ENCODE results near the gene CSF3R. TPM values are rescaled to one million over a fixed set of nuclear protein-coding genes. Genes with fewer than 3 reads are reported as not detected.

CSF3R gene
- total and polyA plus RNA-seq, 2 donors (not counting 3 experiments of a cell fraction or from before 2014, with no cell fraction given): not detected

GRCh38 chr1:36467027-36467410, 15.7 kb downstream of the CSF3R start:
- H3K9ac ChIP-seq (replicated peaks; ENCODE audit: extremely low read depth, insufficient read depth, low read length): no peak overlapping the region
- H3K27me3 ChIP-seq (ENCODE audit: control insufficient read depth in 2 of 2, insufficient read depth in 2 of 2, low read length in 2 of 2): no peaks in the 10 kb centered on the region
- peaks cover 10% of the 10 kb centered on the region for H3K4me1 ChIP-seq (ENCODE audit: control insufficient read depth, extremely low read depth, insufficient read depth, low read length)
- intact Hi-C loops (cut with micrococcal nuclease) (no loop called here), dilution Hi-C loops (cut with MboI; ENCODE audit: extremely low pct_ligation_motif_present, low sequenced_read_pairs) (no loop called here)
- H3K9me3 ChIP-seq (replicated peaks; ENCODE audit: control insufficient read depth, insufficient read depth, low read length): no peaks in the 10 kb centered on the region
- no peak overlapping the region for H3K4me3 ChIP-seq (replicated peaks in 1 of 3; ENCODE audit: insufficient read depth in 1 of 3, low read depth in 1 of 3, low read length in 3 of 3)
- FAIRE-seq (no peak), DNase-seq (ENCODE audit: low read depth, low spot score) (no peak)
- no peaks in the 10 kb centered on the region for H3K9me1 ChIP-seq (replicated peaks; ENCODE audit: control insufficient read depth, extremely low read depth, insufficient read depth, low read length)
- BruUV-seq (replicated peaks): no TSS peak
- no peaks in the 10 kb centered on the region for H3K36me3 ChIP-seq (ENCODE audit: control insufficient read depth in 2 of 2, extremely low read depth in 1 of 2, insufficient read depth in 2 of 2, low read length in 2 of 2)
- H3K79me2 ChIP-seq (ENCODE audit: control insufficient read depth, insufficient read depth, low read length): peaks cover 13% of the 10 kb centered on the region
- ChIA-PET POLR2A (no interaction called here), CTCF (no interaction called here)
- no peak overlapping the region for H3K4me2 ChIP-seq (ENCODE audit: insufficient read depth, low read length)
- no peak for TF ChIP-seq EZH2 (IDR thresholded peaks at IDR 0.05; ENCODE audit: borderline replicate concordance, low read depth, low read length, severe bottlenecking)
- no peak for TF ChIP-seq FOS (IDR thresholded peaks at IDR 0.05; ENCODE audit: borderline replicate concordance, insufficient read depth, low read length)
- TF ChIP-seq GATA2 (IDR thresholded peaks at IDR 0.05; ENCODE audit: insufficient read depth, insufficient read length, low read depth, low read length): no peak
- TF ChIP-seq MAX (IDR thresholded peaks at IDR 0.05; ENCODE audit: insufficient read depth, insufficient read length): no peak
- TF ChIP-seq POLR2AphosphoS5 (IDR thresholded peaks at IDR 0.05; ENCODE audit: insufficient read depth, low read depth, low read length): no peak
- TF ChIP-seq POLR2A (IDR thresholded peaks at IDR 0.05; ENCODE audit: low read depth, low read length): no peak
- TF ChIP-seq JUN (IDR thresholded peaks at IDR 0.05; ENCODE audit: borderline replicate concordance, insufficient read depth, insufficient read length, low read depth): no peak
- TF ChIP-seq CTCF (IDR thresholded peaks at IDR 0.05; ENCODE audit: extremely low read depth in 1 of 2, insufficient read depth in 1 of 2, low read depth in 1 of 2, low read length in 2 of 2): no peak
- no peak for TF ChIP-seq MYC (IDR thresholded peaks at IDR 0.05; ENCODE audit: low read depth, low read length)
- no peaks in the 10 kb centered on the region for H4K20me1 ChIP-seq (replicated peaks; ENCODE audit: control insufficient read depth, extremely low read depth, insufficient read depth, low read length)
- H2AFZ ChIP-seq (ENCODE audit: low read depth, low read length): no peak overlapping the region
- H3K27ac ChIP-seq (ENCODE audit: insufficient read depth, low read depth, low read length): no peak overlapping the region

Data from endothelial cell of umbilical vein (primary cell).